ENCODE measurements around the gene TTLL12. TPM values are rescaled to one million over a fixed set of nuclear protein-coding genes. Genes with fewer than 3 reads are reported as not detected.

The TTLL12 gene
- total and polyA plus RNA-seq, 2 of the 8 experiments (the other 6 are each of a cell fraction or from before 2014, with no cell fraction given) = 101 to 124 TPM

DNA sequence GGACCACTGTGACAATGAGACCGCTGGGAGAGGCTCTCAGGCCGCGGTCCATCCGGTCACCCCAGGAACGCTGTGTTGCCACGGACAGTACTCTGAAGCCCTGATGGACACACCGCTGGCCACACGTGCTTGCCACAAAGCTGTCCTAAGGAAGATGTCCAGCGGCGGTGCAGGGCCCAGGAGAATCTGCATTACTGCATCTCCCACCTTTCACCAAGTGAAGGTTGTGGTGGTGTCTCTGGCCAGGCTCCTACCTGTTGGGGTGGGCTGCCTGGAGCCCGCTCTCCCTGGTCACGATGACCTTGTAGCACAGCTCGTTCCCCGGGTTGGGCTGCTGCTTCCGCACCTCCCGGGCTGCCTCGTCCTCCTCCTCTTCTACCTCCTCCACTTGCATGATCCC is 4.2 kb downstream of the TTLL12 start:
- H2BK12ac ChIP-seq (ENCODE audit: low read depth, low read length) = no peak overlapping the region
- no peak overlapping the region for H3K4ac ChIP-seq (replicated peaks; ENCODE audit: insufficient read length, low read depth, low read length)
- H3K14ac ChIP-seq (ENCODE audit: insufficient read length) = no peak overlapping the region
- no peak overlapping the region for H4K8ac ChIP-seq (ENCODE audit: extremely low read depth, insufficient read depth, low read length)
- ChIA-PET POLR2A (ENCODE audit: partially characterized antibody) (interaction anchor here (1.0 to 5.0 kb wide), 4 partner anchors 9 to 18 kb away, joined by 3 to 29 read pairs (median 7); no protein-coding TSS in a partner anchor), CTCF (ENCODE audit: partially characterized antibody) (interaction anchor here (0.6 to 12.4 kb wide), 4 partner anchors 20 to 453 kb away, joined by 3 to 104 read pairs (median 3); no protein-coding TSS in a partner anchor)
- no peak overlapping the region for H3K4me3 ChIP-seq (ENCODE audit: extremely low read depth in 1 of 4, insufficient read depth in 2 of 4, low read depth in 3 of 4, low read length in 4 of 4)
- H2BK5ac ChIP-seq (ENCODE audit: low read depth, low read length) = no peak overlapping the region
- WGBS, 2 experiments (ENCODE audit: extremely low coverage in 1 of 2, insufficient coverage in 1 of 2, insufficient read length in 1 of 2, insufficient replicate concordance in 2 of 2, low coverage in 1 of 2, low lambda C conversion rate in 2 of 2, missing lambda C conversion rate in 1 of 2) = 97% methylated on average over 16 of the region's 17 CpGs; no CpG with 5 or more reads in 1 of the 2 experiments
- no peak overlapping the region for H4K91ac ChIP-seq (replicated peaks; ENCODE audit: insufficient read length, low read length)
- no peaks in the 10 kb centered on the region for H3K27me3 ChIP-seq (replicated peaks in 1 of 4; ENCODE audit: control insufficient read depth in 3 of 4, extremely low read depth in 1 of 4, insufficient read depth in 3 of 4, low read length in 3 of 4)
- peaks cover 19 to 37% (median 32%) of the 10 kb centered on the region in 4 experiments; a peak in 7 of 8 replicates for H3K36me3 ChIP-seq (ENCODE audit: control insufficient read depth in 2 of 4, insufficient read depth in 4 of 4, low read length in 3 of 4)
- no peak for DNase-seq (ENCODE audit: low read depth in 1 of 2, low spot score in 2 of 2)
- peaks cover 0 to 11% (median 5%) of the 10 kb centered on the region in 4 experiments; a peak in 5 of 7 replicates for H3K4me1 ChIP-seq (replicated peaks in 1 of 4; ENCODE audit: control insufficient read depth in 3 of 4, insufficient read depth in 4 of 4, low read length in 3 of 4)
- no peak overlapping the region for H2AK5ac ChIP-seq (ENCODE audit: low read depth, low read length)
- peaks cover 4 to 20% of the 10 kb centered on the region in 2 experiments for H4K20me1 ChIP-seq (replicated peaks in 1 of 2; ENCODE audit: control insufficient read depth in 1 of 2, insufficient read depth in 2 of 2, low read length in 2 of 2)
- no peak overlapping the region for H4K5ac ChIP-seq (ENCODE audit: insufficient read length, low read depth, low read length)
- H3K23ac ChIP-seq (ENCODE audit: insufficient read length) = no peak overlapping the region
- H3K9ac ChIP-seq (replicated peaks in 1 of 4; ENCODE audit: extremely low read depth in 1 of 4, low read depth in 3 of 4, low read length in 3 of 4) = no peak overlapping the region
- no peak for TF ChIP-seq E2F6 (IDR thresholded peaks at IDR 0.05)
- no peak for TF ChIP-seq POU5F1 (IDR thresholded peaks at IDR 0.05; ENCODE audit: low read depth, low read length)
- TF ChIP-seq JUND (IDR thresholded peaks at IDR 0.05; ENCODE audit: low read length) = no peak
- no peak for TF ChIP-seq CTCF (IDR thresholded peaks at IDR 0.05; ENCODE audit: control extremely low read depth in 1 of 3, insufficient read depth in 1 of 3, low read depth in 1 of 3, low read length in 3 of 3)
- no peak for FAIRE-seq
- H3K56ac ChIP-seq (replicated peaks; ENCODE audit: insufficient read length, low read depth, low read length) = no peak overlapping the region
- H2BK15ac ChIP-seq (ENCODE audit: low read length) = no peak overlapping the region
- no peak overlapping the region for H2BK20ac ChIP-seq (ENCODE audit: low read length)
- no peak overlapping the region for H3K4me2 ChIP-seq (ENCODE audit: insufficient read depth in 1 of 2, low read depth in 2 of 2, low read length in 2 of 2)
- no peak overlapping the region for H3K27ac ChIP-seq (ENCODE audit: low read depth, low read length)
- H3K23me2 ChIP-seq (ENCODE audit: low read depth, low read length) = peaks cover 7% of the 10 kb centered on the region; the same call in 1 of the 2 replicates
- H3K79me1 ChIP-seq (ENCODE audit: low read depth, low read length) = peaks cover 10% of the 10 kb centered on the region; the same call in 1 of the 2 replicates
- H3K79me2 ChIP-seq (ENCODE audit: control insufficient read depth in 1 of 2, insufficient read depth in 2 of 2, low read length in 2 of 2) = peaks cover 0 to 32% of the 10 kb centered on the region in 2 experiments; a peak in 3 of 4 replicates
- no peak overlapping the region for H2BK120ac ChIP-seq (replicated peaks; ENCODE audit: low read depth, low read length)
- H3K9me3 ChIP-seq (ENCODE audit: insufficient read depth in 2 of 2, low read depth in 1 of 2, low read length in 1 of 2) = no peaks in the 10 kb centered on the region
- no peak overlapping the region for H2AFZ ChIP-seq (ENCODE audit: low read length)
- no peak overlapping the region for H3K18ac ChIP-seq (ENCODE audit: extremely low read depth, low read length)
